Esophagus muscularis mucosa (tissue), 4 donors: ENCODE measurements around the gene ATP2B2. TPM values are rescaled to one million over a fixed set of nuclear protein-coding genes. Genes with fewer than 3 reads are reported as not detected.

Source experiments
- DNase-seq: peaks from one replicate; pipeline ENCODE4 v3.0.0-alpha.2; 2017; ENCODE audit errors: extremely low spot score
- H3K27ac ChIP-seq, 4 donors: fragments of 200-600 bp; sonication (generic); replicated peaks in 1 of 4; 1 replicate in 3 of 4; 2 replicates in 1 of 4; pipeline ENCODE4 v1.5.1; 2016 to 2019; ENCODE audit warnings: mild to moderate bottlenecking in 1 of 4
- H3K27me3 ChIP-seq, 4 donors: fragments of 200-600 bp; sonication (generic); one replicate each; pipeline versions ENCODE4 v1.5.1 to v1.6.0; 2016 to 2019
- H3K36me3 ChIP-seq, 4 donors: fragments of 200-600 bp; sonication (generic); one replicate each; pipeline ENCODE4 v1.5.1; 2016 to 2019
- H3K4me1 ChIP-seq, 4 donors: fragments of 200-600 bp; sonication (generic); one replicate each; pipeline ENCODE4 v1.5.1; 2016 to 2019
- H3K4me3 ChIP-seq, 4 donors: fragments of 200-600 bp; sonication (generic); 1 replicate in 2 of 4; 2 replicates in 2 of 4; pipeline ENCODE4 v1.5.1; 2016 to 2019; ENCODE audit warnings: mild to moderate bottlenecking in 4 of 4, moderate library complexity in 1 of 4
- H3K9me3 ChIP-seq, 4 donors: fragments of 200-600 bp; sonication (generic); 1 replicate in 3 of 4; 2 replicates in 1 of 4; pipeline ENCODE4 v1.5.1; 2016 to 2019
- CTCF ChIP-seq, 3 experiments: fragments of 200-600 bp in 2 of 3; fragments of 450-650 bp in 1 of 3; sonication (generic) in 2 of 3; IDR thresholded peaks; one replicate each; pipeline ENCODE4 v1.5.1; 2017 to 2019; ENCODE audit warnings: antibody characterized with exemption in 3 of 3, mild to moderate bottlenecking in 2 of 3, moderate library complexity in 1 of 3
- EP300 ChIP-seq: sonication (generic); formaldehyde crosslinking; IDR thresholded peaks from one replicate; pipeline ENCODE4 v1.6.1; 2017; ENCODE audit warnings: antibody characterized with exemption
- POLR2A ChIP-seq: fragments of 450-650 bp; IDR thresholded peaks from one replicate; pipeline ENCODE4 v1.6.1; 2017; ENCODE audit warnings: antibody characterized with exemption, moderate library complexity, mild to moderate bottlenecking, low read depth
- POLR2AphosphoS5 ChIP-seq, 2 donors: sonication (generic); formaldehyde crosslinking; IDR thresholded peaks; one replicate each; pipeline ENCODE4 v1.6.1; 2017; ENCODE audit warnings: antibody characterized with exemption in 2 of 2
- WGBS: methylation state at CpG from one replicate; pipeline ENCODE4 v1.1.5; 2018; 5-methylcytosine and 5-hydroxymethylcytosine counted together
- intact Hi-C: fragments of 100-400 bp; cut with DNase I; formaldehyde crosslinking; loops from one replicate; pipeline ENCODE4 v1.15.1; 2023
- total RNA-seq, 4 donors: library from RNA; depleted of rRNA; stranded (reverse); fragments of >200 nt; gene quantifications; one replicate each; pipeline versions ENCODE4 v1.1.0 to v1.2.1, GENCODE V29; 2016

ATP2B2 gene
- total RNA-seq, 4 donors from 2014 or later: under 0.01 to 0.75 (median 0.39) TPM

GRCh38 chr3:10359761-10360161, 145.6 kb downstream of the ATP2B2 start:
- intact Hi-C loops: no loop called here
- DNase-seq: no peak
- no peak for TF ChIP-seq EP300
- TF ChIP-seq POLR2AphosphoS5 (IDR thresholded peaks at IDR 0.05): no peak
- TF ChIP-seq CTCF (IDR thresholded peaks at IDR 0.05): no peak
- TF ChIP-seq POLR2A: no peak
- 91% methylated on average over 18 of the region's 19 CpGs for WGBS
- H3K4me3 ChIP-seq: no peak overlapping the region
- H3K4me1 ChIP-seq: peaks cover 0 to 4% (median 0%) of the 10 kb centered on the region in 4 donors
- no peak overlapping the region for H3K27ac ChIP-seq
- H3K9me3 ChIP-seq: peaks cover 0 to 7% (median 2%) of the 10 kb centered on the region in 4 donors
- H3K27me3 ChIP-seq: peaks cover 0 to 16% (median 0%) of the 10 kb centered on the region in 4 donors
- H3K36me3 ChIP-seq: no peaks in the 10 kb centered on the region

GRCh38 chr3:10358309-10358980, 146.9 kb downstream of the ATP2B2 start:
- no peak for DNase-seq
- Histone ChIP-seq H3K36me3 (no peaks in the 10 kb centered on the region), H3K4me3 (no peak overlapping the region), H3K4me1 (peaks cover 0 to 10% (median 0%) of the 10 kb centered on the region in 4 donors), H3K9me3 (peaks cover 0 to 5% (median 2%) of the 10 kb centered on the region in 4 donors), H3K27ac (no peak overlapping the region), H3K27me3 (peaks cover 0 to 19% (median 0%) of the 10 kb centered on the region in 4 donors)
- intact Hi-C loops: no loop called here
- 96% methylated on average over 16 of the region's 22 CpGs for WGBS
- TF ChIP-seq POLR2AphosphoS5 (IDR thresholded peaks at IDR 0.05): no peak
- no peak for TF ChIP-seq CTCF (IDR thresholded peaks at IDR 0.05)
- no peak for TF ChIP-seq EP300
- TF ChIP-seq POLR2A: no peak

- 67% methylated on average over 4 of the region's 7 CpGs for WGBS
- peaks cover 0 to 26% (median 0%) of the 10 kb centered on the region in 4 donors for H3K27me3 ChIP-seq
- intact Hi-C loops: no loop called here
These were observed 147.6 kb downstream of the ATP2B2 start for GRCh38 chr3:10357592-10358308.

GRCh38 chr3:10357095-10357494, 148.3 kb downstream of the ATP2B2 start:
- Histone ChIP-seq H3K9me3 (no peaks in the 10 kb centered on the region), H3K4me3 (no peak overlapping the region), H3K27me3 (peaks cover 0 to 27% (median 0%) of the 10 kb centered on the region in 4 donors), H3K36me3 (no peaks in the 10 kb centered on the region), H3K4me1 (peaks cover 0 to 10% (median 0%) of the 10 kb centered on the region in 4 donors), H3K27ac (no peak overlapping the region)
- no peak for DNase-seq
- TF ChIP-seq POLR2AphosphoS5 (IDR thresholded peaks at IDR 0.05) (no peak), POLR2A (no peak), CTCF (IDR thresholded peaks at IDR 0.05) (no peak), EP300 (no peak)
- 91% methylated on average over 6 of the region's 6 CpGs for WGBS
- intact Hi-C loops: no loop called here

More at GRCh38 chr3:10357592-10358308, 147.6 kb downstream of the ATP2B2 start:
- no peak overlapping the region for H3K4me3 ChIP-seq
- no peaks in the 10 kb centered on the region for H3K36me3 ChIP-seq
- no peak for DNase-seq
- no peak overlapping the region for H3K27ac ChIP-seq
- no peaks in the 10 kb centered on the region for H3K9me3 ChIP-seq
- H3K4me1 ChIP-seq: peaks cover 0 to 10% (median 0%) of the 10 kb centered on the region in 4 donors
- no peak for TF ChIP-seq POLR2A

- no peak for DNase-seq
- Histone ChIP-seq H3K27ac (no peak overlapping the region), H3K4me3 (no peak overlapping the region), H3K4me1 (peaks cover 0 to 10% (median 0%) of the 10 kb centered on the region in 4 donors), H3K27me3 (peaks cover 0 to 30% (median 0%) of the 10 kb centered on the region in 4 donors), H3K9me3 (no peaks in the 10 kb centered on the region), H3K36me3 (no peaks in the 10 kb centered on the region)
- whole genome bisulfite sequencing: 82% methylated on average over 5 of the region's 5 CpGs
- intact Hi-C loops: no loop called here
- TF ChIP-seq CTCF (IDR thresholded peaks at IDR 0.05): no peak
- no peak for TF ChIP-seq POLR2A
These were observed 148.9 kb downstream of the ATP2B2 start for GRCh38 chr3:10356461-10356981.
